SU-DHL-6 (cell line): ENCODE results near the gene FSIP2.
A peak's percentile ranks its signal among the peaks of the same experiment; 100 is the strongest.

ENCODE experiments used
- H2AFZ ChIP-seq: fragments of 200-600 bp; sonication (generic); 2 replicates; pipeline ENCODE4 v1.6.1; 2014; ENCODE audit warnings: low read depth, mild to moderate bottlenecking, moderate library complexity, mixed read lengths, antibody characterized with exemption, low read length; ENCODE audit not compliant: severe bottlenecking
- H3F3A ChIP-seq: fragments of 200-600 bp; shearing (Covaris generic); 2 replicates; pipeline ENCODE4 v1.6.0; 2016; ENCODE audit warnings: antibody characterized with exemption, mild to moderate bottlenecking; ENCODE audit not compliant: insufficient read depth
- H3K27ac ChIP-seq: fragments of 200-600 bp; sonication (generic); 2 replicates; pipeline ENCODE4 v1.5.1; 2016; ENCODE audit warnings: low read depth, mild to moderate bottlenecking, low read length, moderate library complexity, mixed read lengths
- H3K27me3 ChIP-seq: fragments of 200-600 bp; sonication (generic), shearing (Covaris generic); 2 replicates; pipeline ENCODE4 v1.6.0; 2014; ENCODE audit warnings: mild to moderate bottlenecking, low read length
- H3K36me3 ChIP-seq: fragments of 200-600 bp; sonication (generic); 2 replicates; pipeline ENCODE4 v1.6.1; 2014; ENCODE audit warnings: mild to moderate bottlenecking, low read length, mixed read lengths
- H3K4me2 ChIP-seq: fragments of 300-600, 200-600 bp; shearing (Covaris generic), sonication (generic); 2 replicates; pipeline ENCODE4 v1.6.0; 2014; ENCODE audit warnings: low read length, low read depth, mild to moderate bottlenecking; ENCODE audit not compliant: poor library complexity, severe bottlenecking
- H3K4me3 ChIP-seq: fragments of 200-600 bp; sonication (generic); 2 replicates; pipeline ENCODE4 v1.5.1; 2014; ENCODE audit warnings: antibody characterized with exemption, low read length, mild to moderate bottlenecking, mixed read lengths; ENCODE audit not compliant: insufficient read depth, poor library complexity, severe bottlenecking
- H3K79me2 ChIP-seq: fragments of 200-600 bp; sonication (generic); 2 replicates; pipeline ENCODE4 v1.6.1; 2014; ENCODE audit warnings: mild to moderate bottlenecking, low read length, moderate library complexity; ENCODE audit not compliant: insufficient read depth
- H3K9ac ChIP-seq: fragments of 200-600 bp; sonication (generic); 2 replicates; pipeline ENCODE4 v1.7.0; 2014; ENCODE audit warnings: mild to moderate bottlenecking, low read length
- H3K9me2 ChIP-seq: fragments of 200-600 bp; sonication (generic); replicated peaks from 2 replicates; pipeline ENCODE4 v1.6.1; 2014; ENCODE audit warnings: low read length; ENCODE audit not compliant: insufficient read depth
- H3K9me3 ChIP-seq: fragments of 200-600 bp; sonication (generic); 2 replicates; pipeline ENCODE4 v1.6.1; 2014; ENCODE audit warnings: low read length, mixed read lengths; ENCODE audit not compliant: insufficient read depth
- H4K20me1 ChIP-seq: fragments of 200-600 bp; sonication (generic); 2 replicates; pipeline ENCODE4 v1.6.1; 2014; ENCODE audit warnings: low read depth, mild to moderate bottlenecking, antibody characterized with exemption, low read length, moderate library complexity, mixed read lengths
- EZH2phosphoT487 ChIP-seq: fragments of 200-600 bp; sonication (generic), shearing (Covaris generic); conservative IDR thresholded peaks from 2 replicates; pipeline ENCODE4 v1.6.1; 2018; ENCODE audit warnings: mild to moderate bottlenecking, antibody characterized with exemption, low read length, moderate library complexity, mixed read lengths
- TF ChIP-seq, protein P1 (sequence below): fragments of 200-600 bp; sonication (generic); IDR thresholded peaks from one replicate; pipeline ENCODE4 v1.5.1; 2017; ENCODE audit warnings: antibody characterized with exemption, mild to moderate bottlenecking, low read length, moderate library complexity; ENCODE audit not compliant: insufficient read depth, poor library complexity, severe bottlenecking

Gene FSIP2

DNA sequence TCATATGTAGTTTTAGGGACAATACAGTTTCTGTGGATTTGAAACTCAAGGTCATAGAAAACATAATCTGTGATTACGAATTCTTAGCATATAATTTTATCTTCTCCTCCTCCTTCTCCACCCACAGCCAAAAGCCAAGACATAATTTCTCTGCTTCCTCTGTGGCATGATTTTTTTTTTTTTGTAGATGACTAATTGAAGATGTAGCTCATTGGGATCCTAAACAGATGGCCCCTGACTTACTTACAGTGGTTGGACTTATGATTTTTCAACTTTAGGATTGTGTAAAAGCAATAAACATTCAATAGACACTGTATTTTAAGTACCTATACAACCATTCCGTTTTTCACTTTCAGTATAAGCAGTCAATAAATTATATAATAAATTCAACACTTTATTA lies 42.3 kb downstream of the FSIP2 start:
- peak overlapping the region; percentile 34 for H2AFZ ChIP-seq
- no peak overlapping the region for H3K9ac ChIP-seq
- TF ChIP-seq, protein P1, sequence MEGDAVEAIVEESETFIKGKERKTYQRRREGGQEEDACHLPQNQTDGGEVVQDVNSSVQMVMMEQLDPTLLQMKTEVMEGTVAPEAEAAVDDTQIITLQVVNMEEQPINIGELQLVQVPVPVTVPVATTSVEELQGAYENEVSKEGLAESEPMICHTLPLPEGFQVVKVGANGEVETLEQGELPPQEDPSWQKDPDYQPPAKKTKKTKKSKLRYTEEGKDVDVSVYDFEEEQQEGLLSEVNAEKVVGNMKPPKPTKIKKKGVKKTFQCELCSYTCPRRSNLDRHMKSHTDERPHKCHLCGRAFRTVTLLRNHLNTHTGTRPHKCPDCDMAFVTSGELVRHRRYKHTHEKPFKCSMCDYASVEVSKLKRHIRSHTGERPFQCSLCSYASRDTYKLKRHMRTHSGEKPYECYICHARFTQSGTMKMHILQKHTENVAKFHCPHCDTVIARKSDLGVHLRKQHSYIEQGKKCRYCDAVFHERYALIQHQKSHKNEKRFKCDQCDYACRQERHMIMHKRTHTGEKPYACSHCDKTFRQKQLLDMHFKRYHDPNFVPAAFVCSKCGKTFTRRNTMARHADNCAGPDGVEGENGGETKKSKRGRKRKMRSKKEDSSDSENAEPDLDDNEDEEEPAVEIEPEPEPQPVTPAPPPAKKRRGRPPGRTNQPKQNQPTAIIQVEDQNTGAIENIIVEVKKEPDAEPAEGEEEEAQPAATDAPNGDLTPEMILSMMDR, result no peak
- TF ChIP-seq EZH2phosphoT487, result no peak
- no peak overlapping the region for H3K27ac ChIP-seq
- H3K79me2 ChIP-seq, result no peaks in the 10 kb centered on the region
- H3K4me3 ChIP-seq, result no peak overlapping the region
- H4K20me1 ChIP-seq, result no peaks in the 10 kb centered on the region
- H3K4me2 ChIP-seq, result peak overlapping the region; percentile 5
- H3K9me2 ChIP-seq, result no peaks in the 10 kb centered on the region
- no peaks in the 10 kb centered on the region for H3K36me3 ChIP-seq
- H3K27me3 ChIP-seq, result no peaks in the 10 kb centered on the region
- H3F3A ChIP-seq, result no peaks in the 10 kb centered on the region
- no peaks in the 10 kb centered on the region for H3K9me3 ChIP-seq

DNA sequence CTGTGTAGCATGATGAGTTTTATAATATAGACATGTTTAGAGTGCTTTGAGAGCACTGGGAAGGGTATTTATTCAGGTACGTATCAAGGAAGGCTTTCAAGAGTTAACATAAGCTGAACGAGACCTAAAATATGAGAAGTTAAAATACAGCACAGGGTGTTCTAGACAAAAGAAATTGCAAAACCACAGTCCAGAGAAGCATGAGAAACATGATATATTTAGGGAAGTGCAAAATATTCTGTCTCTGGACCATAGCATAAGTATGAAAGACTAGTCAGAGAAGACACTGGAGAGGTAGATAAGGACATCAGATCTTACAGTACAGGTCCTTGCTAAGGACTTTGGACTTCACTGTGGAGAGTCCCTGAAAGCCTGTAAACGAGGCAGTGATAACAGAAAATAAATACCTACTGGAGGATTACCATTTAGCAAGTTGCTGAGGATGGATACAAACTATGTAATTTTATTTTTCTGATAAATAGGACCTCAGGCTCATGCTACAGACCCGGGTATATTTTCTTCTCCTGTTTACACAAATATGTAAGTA lies 43.7 kb downstream of the FSIP2 start:
- Histone ChIP-seq H3K4me2 (no peak overlapping the region), H2AFZ (no peak overlapping the region), H3K4me3 (no peak overlapping the region), H3F3A (no peaks in the 10 kb centered on the region), H3K9me2 (no peaks in the 10 kb centered on the region), H3K27me3 (no peaks in the 10 kb centered on the region), H3K9ac (no peak overlapping the region), H3K9me3 (no peaks in the 10 kb centered on the region), H3K27ac (no peak overlapping the region), H3K36me3 (no peaks in the 10 kb centered on the region), H3K79me2 (no peaks in the 10 kb centered on the region), H4K20me1 (no peaks in the 10 kb centered on the region)
- TF ChIP-seq, protein P1, result no peak
- TF ChIP-seq EZH2phosphoT487, result no peak

DNA sequence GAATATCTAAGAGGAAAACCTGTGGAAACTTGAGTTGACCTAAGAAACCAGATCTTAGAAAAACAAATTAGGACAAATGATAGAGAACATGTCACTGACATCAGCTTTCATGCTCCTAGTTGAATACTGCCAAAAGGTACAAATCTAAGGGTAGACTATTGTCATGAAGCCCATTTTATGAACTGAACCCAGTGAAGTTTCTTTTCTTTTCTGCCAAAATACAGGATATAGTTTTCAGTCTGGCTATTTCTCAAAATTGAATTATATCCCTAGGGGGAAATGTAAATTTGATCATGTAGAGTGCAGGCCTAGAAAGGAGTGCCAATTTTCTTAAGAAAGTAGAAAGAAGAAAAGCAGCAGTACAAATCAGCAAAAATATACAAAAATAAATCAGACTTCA lies 46.6 kb downstream of the FSIP2 start:
- no peaks in the 10 kb centered on the region for H3K79me2 ChIP-seq
- no peak overlapping the region for H3K27ac ChIP-seq
- TF ChIP-seq EZH2phosphoT487, result no peak
- TF ChIP-seq, protein P1, result no peak

More for the DNA sequence above, 46.6 kb downstream of the FSIP2 start:
- H3K4me2 ChIP-seq, result no peak overlapping the region
- no peaks in the 10 kb centered on the region for H3K36me3 ChIP-seq
- no peak overlapping the region for H3K9ac ChIP-seq
- no peaks in the 10 kb centered on the region for H3K9me3 ChIP-seq
- no peaks in the 10 kb centered on the region for H3K27me3 ChIP-seq
- H3K4me3 ChIP-seq, result no peak overlapping the region
- H4K20me1 ChIP-seq, result no peaks in the 10 kb centered on the region
- H3F3A ChIP-seq, result no peaks in the 10 kb centered on the region
- no peak overlapping the region for H2AFZ ChIP-seq
- no peaks in the 10 kb centered on the region for H3K9me2 ChIP-seq
